NCI-H2196 treated with DMSO at 0.1 percent for 48 hours (cell line): Measurements from ENCODE around the gene HLA-DQB2.
"Not testable (repeated sequence)": the region's sequence is repeated elsewhere in the genome, so short reads cannot be mapped to it uniquely, and the experiment has no call there.

Source experiments
- DNase-seq: peaks from one replicate; lab custom pipeline; 2025; ENCODE audit not compliant: unreplicated experiment; lab: John Stamatoyannopoulos, UW

HLA-DQB2 gene

GRCh38 chr6:32745649-32746048 lies 17.7 kb downstream of the HLA-DQB2 start:
- DNase-seq, result not testable (repeated sequence)

DNA sequence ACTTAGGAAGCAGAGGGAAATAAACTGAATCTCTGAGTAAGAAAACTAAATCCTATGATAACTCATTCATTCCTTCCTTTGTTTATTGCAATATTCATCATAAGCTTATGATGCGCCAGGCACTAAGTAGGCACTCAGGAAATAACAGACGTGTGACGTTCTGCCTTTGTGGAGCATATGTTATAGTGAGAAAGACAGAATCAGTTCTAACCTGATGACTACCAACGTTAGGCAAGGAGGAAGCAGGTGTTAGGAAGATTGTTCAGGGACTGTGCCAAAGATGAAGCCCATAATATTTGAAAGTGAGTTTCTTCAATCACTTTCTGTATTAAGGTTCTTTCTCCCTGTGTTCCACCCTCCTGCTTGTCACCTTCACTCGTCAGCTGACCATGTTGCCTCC lies 18.6 kb downstream of the HLA-DQB2 start:
- no peak for DNase-seq

- DNase-seq, result no peak
These were observed 21.0 kb downstream of the HLA-DQB2 start for GRCh38 chr6:32742374-32742773.

DNA sequence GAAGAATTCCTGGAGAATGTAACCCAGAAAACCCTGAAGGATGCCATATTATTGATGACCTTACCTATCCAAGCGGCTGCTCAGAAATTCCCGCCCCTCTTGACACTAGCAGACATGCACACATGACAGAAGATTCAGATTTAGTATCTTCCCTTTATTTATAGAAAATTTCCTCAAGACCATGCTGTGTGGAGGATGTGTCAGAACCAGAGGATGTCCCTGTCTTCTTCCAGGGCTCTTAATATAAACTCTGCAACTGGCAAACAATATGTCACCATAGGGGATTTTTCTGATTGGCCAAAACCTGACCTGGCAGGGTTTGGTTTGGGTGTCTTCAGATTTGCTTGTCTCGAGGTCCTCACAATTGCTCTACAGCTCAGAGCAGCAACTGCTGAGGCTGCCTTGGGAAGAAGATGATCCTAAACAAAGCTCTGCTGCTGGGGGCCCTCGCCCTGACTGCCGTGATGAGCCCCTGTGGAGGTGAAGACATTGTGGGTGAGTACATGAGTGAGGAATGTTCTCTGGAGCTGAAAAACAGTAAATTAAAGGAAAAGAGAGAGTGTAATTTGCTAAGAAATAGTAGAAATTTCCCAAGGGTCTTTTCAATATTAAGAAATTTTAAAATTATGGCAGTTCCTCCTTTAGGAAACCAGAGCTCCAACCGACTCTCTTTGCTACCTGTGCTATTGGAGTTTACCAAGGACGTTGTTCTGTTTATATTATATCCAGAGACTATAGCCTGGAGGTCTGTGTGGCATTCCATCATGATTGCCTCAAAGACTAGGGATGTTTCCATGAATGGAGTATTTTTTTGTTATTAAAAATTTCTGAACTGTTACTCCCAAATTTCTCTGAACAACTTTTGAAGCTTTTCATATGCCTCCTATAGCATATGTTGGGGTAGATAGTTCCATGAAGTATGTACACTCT lies 22.0 kb downstream of the HLA-DQB2 start, which contains the start of gene HLA-DQA2:
HLA-DQA2 (plus strand) TSS at position 361 of the 930 bp plus-strand sequence; CDS start at position 414, 53 bp downstream.
- no peak for DNase-seq

- no peak for DNase-seq
These were observed 25.2 kb downstream of the HLA-DQB2 start for GRCh38 chr6:32738126-32738525.

DNA sequence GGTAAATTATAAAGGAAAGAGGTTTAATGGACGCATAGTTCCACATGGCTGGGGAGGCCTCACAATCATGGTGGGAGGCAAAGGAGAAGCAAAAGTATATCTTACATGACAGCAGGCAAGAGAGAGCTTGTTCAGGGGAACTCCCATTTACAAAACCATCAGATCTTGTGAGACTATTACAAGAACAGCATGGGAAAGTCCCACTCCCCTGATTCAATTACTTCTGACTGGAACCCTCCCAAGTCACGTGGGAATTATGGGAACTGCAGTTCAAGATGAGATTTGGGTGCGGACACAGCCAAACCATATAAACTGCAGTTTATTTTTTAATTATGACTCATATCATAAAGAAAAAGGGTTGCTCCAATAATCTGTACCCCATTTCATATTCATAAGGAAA lies 44.5 kb downstream of the HLA-DQB2 start:
- DNase-seq, result no peak

- DNase-seq, result no peak
These were observed 46.9 kb downstream of the HLA-DQB2 start for GRCh38 chr6:32716396-32716795.

- no peak for DNase-seq
These were observed 50.1 kb downstream of the HLA-DQB2 start for GRCh38 chr6:32713241-32713640.

- DNase-seq, result no peak
These were observed 53.7 kb downstream of the HLA-DQB2 start for GRCh38 chr6:32709625-32710024.
